Tongue (tissue), 2 donors: ENCODE measurements around the gene PRKAG1. TPM values are rescaled to one million over a fixed set of nuclear protein-coding genes. Genes with fewer than 3 reads are reported as not detected.

Source experiments
- DNase-seq: peaks from one replicate; pipeline ENCODE4 v3.0.0-alpha.2; 2015
- total RNA-seq: library from RNA; depleted of rRNA; stranded (reverse); fragments of >200 nt; gene quantifications from one replicate; pipeline ENCODE4 v1.2.3, GENCODE V29; 2014

PRKAG1 gene
- total RNA-seq, 1 donor from 2014 or later: 31.8 TPM

DNA sequence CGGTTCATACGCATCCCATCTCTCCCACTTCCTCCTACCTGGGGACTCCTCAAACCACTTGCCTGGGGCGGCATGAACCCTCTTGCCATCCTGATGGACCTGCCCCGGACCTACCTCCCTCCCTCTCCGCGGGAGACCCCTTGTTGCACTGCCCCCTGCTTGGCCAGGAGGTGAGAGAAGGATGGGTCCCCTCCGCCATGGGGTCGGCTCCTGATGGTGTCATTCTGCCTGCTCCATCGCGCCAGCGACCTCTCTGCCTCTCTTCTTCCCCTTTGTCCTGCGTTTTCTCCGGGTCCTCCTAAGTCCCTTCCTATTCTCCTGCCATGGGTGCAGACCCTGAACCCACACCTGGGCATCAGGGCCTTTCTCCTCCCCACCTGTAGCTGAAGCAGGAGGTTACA, 36.8 kb downstream of the PRKAG1 start:
- no peak for DNase-seq

DNA sequence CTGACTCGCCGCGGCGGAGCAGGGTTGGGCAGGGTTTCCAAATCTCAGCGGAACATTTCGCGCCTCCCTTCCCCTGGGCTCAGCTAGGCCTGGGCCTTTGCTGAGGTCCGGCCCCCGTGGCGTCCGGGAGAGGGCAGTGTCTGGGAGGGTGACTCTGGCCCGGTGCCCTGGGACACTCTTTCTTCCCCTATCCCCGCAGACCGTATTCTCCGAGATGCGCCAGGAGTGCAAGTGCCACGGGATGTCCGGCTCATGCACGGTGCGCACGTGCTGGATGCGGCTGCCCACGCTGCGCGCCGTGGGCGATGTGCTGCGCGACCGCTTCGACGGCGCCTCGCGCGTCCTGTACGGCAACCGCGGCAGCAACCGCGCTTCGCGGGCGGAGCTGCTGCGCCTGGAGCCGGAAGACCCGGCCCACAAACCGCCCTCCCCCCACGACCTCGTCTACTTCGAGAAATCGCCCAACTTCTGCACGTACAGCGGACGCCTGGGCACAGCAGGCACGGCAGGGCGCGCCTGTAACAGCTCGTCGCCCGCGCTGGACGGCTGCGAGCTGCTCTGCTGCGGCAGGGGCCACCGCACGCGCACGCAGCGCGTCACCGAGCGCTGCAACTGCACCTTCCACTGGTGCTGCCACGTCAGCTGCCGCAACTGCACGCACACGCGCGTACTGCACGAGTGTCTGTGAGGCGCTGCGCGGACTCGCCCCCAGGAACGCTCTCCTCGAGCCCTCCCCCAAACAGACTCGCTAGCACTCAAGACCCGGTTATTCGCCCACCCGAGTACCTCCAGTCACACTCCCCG, 37.4 kb downstream of the PRKAG1 start:
- DNase-seq: no peak

DNA sequence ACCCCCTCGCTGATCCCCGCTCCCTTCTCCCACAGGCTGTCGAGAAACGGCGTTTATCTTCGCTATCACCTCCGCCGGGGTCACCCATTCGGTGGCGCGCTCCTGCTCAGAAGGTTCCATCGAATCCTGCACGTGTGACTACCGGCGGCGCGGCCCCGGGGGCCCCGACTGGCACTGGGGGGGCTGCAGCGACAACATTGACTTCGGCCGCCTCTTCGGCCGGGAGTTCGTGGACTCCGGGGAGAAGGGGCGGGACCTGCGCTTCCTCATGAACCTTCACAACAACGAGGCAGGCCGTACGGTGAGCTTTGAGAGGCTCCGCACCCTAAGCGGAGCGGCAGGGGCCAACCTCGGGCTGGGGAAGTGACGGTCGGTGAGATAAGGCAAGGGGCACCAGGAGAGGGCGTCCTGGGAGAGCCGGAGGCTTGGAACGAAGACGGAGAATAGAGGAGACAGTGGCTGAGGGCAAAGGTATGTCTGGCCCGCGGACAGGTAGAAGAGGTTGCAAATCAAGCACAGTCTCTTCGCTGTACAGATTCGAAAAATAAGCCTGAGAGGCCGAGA, 38.1 kb downstream of the PRKAG1 start:
- DNase-seq: no peak

DNA sequence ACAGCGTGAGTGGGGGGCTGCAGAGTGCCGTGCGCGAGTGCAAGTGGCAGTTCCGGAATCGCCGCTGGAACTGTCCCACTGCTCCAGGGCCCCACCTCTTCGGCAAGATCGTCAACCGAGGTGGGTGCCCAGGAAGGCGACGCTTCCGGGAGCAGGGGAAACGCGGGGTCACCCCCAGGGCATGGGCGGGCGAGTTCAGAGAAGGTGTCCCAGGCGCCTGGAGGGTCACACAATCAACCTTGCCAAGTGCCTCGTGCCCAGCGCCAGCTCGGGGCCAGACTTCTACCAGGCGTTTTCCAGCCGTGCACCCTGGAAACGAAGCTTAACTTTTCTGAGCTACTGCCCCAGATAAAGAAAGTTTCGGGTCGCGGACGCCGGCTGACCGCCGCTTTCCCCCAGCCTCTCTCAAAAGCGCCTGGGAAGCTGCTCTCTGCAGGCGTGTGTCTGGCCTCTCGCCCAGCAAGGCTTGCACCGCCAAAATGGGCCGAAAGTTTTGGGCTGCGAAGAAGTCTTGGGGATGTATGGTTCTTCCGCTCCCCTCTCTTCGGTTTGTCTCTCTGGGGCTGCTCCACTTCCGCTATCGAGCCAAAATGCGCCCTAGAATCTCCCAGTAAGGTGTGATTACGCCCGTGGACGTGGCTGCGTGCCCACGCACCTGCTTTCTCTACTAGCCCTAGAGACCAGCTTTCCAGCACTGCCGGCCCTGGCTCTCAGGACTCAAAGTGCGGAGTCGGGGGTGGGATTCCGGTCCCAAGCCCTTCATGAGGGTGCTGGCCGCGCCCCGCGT, 38.8 kb downstream of the PRKAG1 start:
- no peak for DNase-seq

DNA sequence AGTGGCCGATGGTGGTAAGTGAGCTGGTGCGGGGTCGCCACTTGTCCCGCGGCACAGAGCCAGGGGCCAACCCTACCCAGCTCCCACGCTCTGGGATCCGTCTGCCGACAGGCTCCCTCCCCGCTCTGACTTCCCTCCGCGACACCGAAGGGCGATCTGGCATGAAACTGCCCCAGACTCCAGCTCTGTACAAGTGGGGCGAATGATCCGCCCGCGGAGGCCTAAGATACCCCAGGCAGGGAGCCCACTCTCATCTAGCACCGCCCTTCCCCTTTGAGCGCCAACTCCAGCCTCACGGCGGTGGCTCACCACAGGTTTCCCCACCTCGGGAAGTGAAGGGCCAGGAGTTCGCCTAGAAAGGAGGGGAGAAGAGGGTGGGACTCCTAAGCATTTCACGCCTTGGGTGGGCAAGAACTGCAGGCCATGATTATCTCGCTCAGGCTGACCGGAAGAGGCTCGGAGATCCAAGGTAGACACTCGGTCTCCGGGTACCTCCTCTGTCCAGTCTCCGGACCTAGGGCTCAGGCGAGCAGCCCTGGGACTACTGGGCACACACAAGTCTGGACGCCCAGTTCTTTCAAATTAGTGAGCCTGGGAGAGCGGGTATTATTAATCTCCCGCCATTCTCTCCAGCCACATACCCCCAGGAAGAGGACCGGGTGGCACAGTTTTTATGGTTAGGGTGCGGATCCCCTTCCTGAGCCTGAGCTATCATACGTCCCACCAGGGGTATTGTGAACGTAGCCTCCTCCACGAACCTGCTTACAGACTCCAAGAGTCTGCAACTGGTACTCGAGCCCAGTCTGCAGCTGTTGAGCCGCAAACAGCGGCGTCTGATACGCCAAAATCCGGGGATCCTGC, 39.6 kb downstream of the PRKAG1 start:
- no peak for DNase-seq

DNA sequence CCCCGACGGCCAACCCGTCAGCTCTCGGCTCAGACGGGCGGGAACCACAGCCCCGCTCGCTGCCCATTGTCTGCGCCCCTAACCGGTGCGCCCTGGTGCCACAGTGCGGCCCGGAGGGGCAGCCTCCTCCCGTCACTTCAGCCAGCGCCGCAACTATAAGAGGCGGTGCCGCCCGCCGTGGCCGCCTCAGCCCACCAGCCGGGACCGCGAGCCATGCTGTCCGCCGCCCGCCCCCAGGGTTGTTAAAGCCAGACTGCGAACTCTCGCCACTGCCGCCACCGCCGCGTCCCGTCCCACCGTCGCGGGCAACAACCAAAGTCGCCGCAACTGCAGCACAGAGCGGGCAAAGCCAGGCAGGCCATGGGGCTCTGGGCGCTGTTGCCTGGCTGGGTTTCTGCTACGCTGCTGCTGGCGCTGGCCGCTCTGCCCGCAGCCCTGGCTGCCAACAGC, 40.3 kb downstream of the PRKAG1 start, which contains the start of gene WNT1:
WNT1 (plus strand) TSS at position 32 of the 450 bp plus-strand sequence; CDS start at position 361, 329 bp downstream.
- no peak for DNase-seq

DNA sequence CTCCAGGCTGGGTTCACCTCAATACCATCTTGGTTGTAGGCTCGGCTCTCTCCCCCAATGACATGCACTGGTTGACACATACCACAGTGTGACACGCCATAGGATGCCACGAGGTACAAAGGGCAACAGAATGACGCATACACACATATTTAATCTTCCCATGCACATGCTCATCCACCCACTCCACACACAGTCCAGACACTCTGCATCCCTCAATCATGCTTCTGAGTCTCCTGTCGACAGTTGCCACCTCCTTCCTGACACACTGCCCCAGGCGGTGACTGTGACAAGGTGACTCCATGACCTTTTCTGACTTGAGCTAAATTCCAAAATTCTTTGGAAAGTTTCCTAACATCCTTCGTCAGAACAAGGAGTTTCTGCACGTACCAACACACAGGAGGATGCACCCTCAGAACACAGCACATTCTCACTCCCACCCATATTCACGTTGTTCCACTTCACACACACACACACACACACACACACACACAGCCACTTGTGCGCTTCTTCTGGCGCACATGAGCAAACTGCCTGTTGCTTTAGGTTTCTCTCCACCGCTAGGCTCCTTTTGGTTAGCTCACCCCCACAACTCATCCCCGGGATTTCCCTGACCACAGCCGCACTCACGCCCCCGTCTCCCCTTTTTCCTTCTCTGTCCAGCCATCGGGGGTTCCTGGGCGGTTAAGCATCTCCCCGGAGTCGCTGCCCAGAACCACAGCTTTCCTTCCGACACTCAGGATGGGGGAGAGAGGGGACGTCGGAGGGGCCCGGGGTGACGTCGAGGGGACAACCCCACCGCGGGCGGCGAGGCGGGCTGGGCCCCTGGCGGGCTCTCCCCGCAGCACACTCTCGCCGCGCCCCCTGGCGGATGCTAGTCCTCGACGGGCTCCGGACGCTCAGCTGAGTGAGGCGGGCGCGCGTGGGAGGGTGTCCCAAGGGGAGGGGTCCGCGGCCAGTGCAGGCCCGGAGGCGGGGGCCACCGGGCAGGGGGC, 41.0 kb downstream of the PRKAG1 start:
- DNase-seq: peak; percentile 63

DNA sequence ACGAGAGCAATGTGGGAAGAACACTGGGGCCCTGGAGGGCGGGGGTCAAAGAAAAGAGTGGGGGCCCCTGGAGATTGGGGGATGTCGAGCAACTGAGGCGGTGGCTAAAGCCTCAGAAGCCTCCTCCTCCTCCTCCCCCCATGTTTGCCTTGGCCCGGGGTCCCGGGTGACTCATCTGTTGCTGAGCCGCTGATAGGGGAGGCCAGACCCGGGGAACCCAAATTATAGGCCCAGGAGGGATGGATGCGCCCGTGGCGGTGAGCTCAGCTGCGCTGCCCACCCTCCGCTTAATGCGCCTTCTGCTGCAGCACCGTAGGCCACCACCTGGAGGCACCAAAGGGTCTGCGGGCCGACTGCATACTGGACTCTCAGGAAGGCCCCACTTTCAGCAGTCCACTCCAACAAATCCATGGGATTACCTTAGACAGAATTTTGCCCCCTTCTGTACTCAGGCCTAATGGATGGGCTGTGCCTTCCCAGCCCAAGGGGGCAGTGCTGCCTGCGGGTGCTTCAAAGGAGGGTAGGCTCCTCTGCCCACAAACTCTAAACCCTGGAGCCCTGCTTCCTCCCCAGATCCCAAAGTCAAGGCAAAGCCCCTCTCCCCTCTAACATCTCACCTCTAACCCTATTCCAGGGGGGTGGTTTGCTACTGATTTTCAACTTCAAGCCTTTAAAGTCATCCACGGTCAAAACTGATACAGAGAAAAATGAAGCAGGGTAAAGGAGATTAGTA, 44.5 kb downstream of the PRKAG1 start:
- no peak for DNase-seq

DNA sequence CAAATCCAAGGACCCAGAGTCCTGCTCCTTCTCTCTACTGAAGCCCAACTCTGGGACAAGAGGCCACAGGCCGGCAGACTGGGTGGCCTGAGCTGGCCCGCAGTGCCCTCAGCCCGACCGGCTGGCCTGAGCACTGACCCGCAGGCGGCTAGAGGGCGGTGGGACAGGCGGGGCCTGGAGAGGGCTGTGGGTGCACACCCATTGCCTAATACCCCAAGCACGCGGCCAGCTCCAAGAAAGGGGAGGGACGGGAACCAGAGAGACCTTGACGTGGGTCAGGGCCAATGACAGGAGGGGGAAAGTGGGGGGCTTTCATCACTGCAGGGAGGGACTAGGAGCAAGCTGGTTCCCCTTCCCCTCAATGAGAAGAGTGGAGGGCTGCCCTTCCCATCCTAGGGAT, 45.0 kb downstream of the PRKAG1 start:
- DNase-seq: no peak

DNA sequence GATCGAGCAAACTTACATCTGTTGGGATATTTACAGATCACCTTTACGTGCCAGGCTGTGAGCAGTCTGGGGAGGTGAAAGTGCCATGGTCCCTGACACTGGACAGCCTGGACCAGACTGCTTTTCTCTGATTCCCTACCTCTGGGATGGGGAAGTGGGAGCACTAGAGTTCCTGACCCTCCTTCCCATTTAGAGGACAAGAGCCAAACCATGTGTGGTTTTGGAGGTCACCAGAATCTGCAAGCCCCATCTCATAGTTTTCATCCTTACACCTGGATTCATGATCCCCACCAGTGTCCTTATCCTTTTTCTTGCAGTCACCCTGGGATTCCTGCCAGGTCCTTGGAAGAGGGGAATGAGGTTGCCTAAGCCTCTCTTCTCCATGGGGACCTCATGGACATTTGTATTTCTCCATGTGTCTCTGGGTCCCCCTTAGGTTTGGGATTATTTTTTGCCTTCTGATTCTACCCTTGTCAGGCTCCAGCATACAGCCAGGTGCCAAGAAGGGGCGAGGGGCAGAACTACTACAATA, 45.6 kb downstream of the PRKAG1 start:
- DNase-seq: no peak

DNA sequence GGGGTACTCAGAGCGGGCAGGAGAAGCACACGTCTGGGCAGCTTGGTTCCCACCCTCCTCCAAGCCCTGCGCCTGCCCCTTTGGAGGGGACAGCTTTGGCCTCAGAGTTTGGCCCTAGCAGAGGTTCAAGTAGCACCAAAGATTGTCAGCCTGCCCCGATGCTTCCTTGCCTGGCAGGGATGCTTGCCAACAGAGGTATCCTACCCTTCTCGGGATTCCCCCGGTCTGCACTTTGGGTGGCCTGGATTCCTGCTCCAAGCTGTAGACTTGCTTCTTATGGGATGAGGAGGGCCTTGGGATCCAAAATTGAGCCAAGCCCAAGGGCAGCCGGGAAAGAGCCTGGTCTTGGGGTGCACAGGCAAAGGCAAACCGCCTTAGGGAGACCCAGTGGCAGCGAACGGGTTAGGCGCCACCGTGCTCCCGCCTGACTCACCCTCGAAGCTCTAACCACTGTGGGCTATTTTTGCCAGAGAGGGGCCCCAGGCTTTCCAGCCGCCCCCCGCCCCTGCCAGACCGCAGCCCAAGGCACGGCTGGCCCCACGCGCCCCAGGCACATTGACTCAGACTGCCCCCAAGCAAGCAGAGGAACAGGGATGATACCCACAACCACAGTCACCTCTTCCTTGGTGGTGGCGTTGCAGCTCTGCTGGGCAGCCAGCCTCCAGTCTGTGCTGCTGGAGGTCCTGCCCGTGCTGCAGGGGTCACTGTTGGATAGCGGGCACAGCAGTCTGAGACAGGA, 46.2 kb downstream of the PRKAG1 start:
- DNase-seq: no peak

DNA sequence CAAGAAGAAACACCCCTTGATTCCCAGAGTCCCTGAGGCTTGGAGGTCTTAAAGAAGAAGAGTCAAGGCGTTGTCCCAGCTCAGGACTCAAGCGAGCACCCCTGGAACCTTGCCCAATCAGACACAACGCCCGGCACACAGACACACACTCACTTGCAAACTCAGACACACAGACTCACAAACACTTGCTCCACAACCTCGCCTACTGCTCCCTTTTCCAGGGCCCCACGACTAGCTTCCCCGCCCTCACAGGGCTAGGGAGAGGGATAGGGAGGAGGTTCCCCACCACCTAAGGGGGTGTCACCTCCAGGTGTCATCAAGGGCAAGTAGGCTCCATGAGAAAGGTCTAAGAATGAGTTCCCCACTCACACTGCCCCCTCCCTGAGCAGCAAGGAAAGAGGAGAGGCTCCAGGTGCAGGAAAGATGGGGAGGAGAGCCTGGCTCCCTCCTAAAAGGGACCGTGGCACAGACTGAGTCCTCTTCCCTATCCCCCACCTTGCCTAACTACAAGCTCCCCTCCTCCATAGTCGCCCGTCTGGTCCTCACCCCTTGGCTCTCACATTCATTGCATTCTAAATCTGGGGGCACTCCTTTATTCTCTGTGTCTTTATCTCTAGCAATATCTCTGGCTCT, 47.8 kb downstream of the PRKAG1 start:
- no peak for DNase-seq

DNA sequence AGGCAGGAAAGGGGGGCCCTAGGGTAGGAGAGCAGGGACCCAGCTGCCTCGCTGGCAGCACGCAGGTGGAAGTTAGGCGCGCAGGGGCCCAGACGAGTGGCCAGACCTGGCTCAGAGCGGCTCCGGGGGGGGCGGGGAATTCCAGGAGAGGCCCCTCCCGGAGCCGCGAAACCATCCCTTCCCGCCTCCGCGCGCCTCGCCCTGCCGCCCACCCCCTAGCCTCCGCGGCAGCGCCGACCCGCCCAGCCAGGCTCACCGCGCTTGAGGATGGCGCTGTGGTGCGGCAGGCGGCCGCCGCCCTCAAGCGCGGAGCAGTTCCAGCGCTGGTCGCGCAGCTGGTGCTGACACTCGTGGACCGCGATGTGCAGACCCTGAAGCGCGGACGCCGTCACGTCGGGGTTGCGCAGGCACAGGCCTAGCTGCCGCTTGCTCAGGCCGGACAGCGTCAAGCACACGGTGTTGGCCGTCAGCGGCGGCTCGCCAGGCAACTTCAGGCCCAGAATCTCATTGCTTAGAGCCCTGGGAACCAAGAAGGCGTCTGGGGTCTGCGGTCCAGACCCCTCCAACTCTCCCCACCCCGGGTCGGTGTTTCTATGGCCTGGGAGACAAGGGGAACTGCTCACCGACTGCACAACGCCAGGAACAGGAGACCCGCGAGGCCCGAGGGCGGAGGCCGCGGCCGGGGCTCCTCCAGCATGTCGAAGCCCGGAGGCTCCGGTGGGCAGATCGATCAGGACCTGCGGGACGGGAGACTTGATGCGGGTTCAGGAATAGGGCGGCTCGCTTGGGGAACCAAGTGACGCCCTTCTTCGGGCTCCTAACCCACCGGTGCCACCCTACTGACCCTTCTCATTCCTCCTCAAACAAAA, 48.5 kb downstream of the PRKAG1 start:
- DNase-seq: no peak

DNA sequence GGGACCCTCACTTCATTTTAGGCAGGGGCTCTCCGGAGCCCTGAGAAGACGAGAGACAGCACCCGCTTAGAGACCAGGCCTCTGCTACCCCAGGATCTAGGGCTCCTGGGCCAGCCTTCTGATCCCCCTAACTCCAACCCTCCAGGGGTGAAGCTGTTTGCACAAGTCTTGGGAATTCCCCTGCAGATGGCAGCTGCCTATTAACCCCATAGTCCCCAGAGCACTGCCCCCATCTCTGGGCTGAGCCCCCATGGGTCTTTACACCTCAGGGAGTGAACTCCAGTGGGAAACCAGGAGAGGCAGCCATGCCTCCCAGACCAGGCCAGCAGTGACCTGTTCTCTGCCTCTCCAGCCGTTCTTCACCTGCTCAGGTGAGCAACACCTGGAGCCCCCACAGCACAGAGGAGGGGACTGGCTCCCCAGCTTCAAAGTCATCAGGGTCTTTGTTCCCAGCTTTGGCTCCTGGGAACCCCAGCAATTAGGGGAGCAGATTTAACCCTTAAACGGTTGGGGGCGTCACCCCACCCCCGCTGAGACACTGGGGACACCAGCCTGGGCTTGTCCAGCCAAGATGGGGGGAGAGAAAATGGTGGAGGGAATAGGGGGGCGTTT, 49.3 kb downstream of the PRKAG1 start:
- no peak for DNase-seq

DNA sequence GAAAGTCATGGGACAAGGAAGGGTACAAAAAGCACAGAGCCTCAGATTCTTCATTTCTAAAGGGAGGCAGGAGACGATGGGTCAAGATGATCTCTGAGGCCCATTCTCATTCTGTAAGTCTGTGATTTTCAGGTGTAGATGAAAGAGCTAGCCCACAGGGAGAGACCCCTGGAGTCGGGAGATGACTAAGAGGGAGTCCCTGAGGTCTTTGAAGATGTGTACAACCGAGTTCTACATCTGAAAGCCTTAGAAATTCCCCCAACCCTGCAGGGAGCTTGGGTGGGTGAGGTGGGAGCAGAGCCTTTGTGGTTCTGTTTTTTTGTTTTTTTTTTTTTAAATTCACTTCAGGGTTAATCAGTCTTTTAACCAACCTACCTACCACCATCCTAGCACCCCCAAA, 50.1 kb downstream of the PRKAG1 start:
- DNase-seq: no peak

DNA sequence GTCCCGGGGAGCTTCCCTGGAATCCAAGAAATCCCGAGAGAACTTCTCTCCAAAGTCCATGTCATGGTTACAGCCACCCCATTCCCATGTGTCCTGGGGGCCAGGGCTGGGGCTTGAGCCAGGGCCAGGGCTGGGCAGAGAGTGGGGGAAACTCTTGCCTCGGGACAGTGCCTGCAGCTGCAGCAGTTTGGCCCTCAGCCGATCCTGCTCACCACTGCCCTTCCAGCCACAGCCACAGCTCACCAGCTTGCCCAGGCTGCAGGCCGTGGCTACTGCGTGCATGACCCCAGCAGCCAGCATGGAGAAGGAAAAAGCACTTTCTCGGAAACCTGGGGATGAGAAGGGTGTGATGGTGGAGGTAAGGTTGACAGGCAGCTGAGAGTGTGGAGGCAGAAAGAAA, 50.6 kb downstream of the PRKAG1 start:
- no peak for DNase-seq
